Cortex of kidney (tissue), 1 donor: ENCODE results near the gene PAX7.

Experiments
- DNase-seq: peaks from one replicate; lab custom pipeline; 2025; lab: John Stamatoyannopoulos, UW

Gene PAX7

DNA sequence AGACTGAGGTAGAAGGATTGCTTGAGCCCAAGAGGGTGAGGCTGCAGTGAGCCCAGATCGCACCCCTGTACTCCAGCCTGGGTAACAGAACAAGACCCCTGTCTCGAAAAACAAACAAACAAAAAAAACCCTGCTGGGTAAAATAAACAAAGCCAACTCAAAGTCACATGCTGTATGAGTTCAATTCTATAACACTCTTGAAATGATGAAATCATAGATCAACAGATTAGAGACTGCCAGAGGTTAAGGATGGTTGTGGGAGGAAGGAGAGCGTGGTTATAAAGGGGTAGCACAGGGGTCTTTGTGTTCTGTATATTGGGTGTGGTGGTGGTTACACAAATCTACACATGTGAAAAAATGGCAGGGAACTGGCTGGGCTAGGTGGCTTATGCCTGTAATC, 166.3 kb downstream of the PAX7 start:
- no peak for DNase-seq
